Fibroblast of lung (primary cell): ENCODE measurements around the gene MAPKAP1. TPM values are rescaled to one million over a fixed set of nuclear protein-coding genes. Genes with fewer than 3 reads are reported as not detected.
A peak's percentile ranks its signal among the peaks of the same experiment; 100 is the strongest.

Source experiments
- DNase-seq, 2 donors: peaks; one replicate each; pipeline versions ENCODE4 v3.0.0 to v3.0.0-alpha.2; 2010; ENCODE audit warnings: low read depth in 2 of 2
- H2AFZ ChIP-seq: 2 replicates; pipeline ENCODE4 v1.5.1; 2012; ENCODE audit warnings: low read length, control low read depth, inconsistent platforms
- H3K27ac ChIP-seq: 2 replicates; pipeline ENCODE4 v1.5.1; 2011; ENCODE audit warnings: low read length, control low read depth; ENCODE audit not compliant: insufficient read depth
- H3K27me3 ChIP-seq: 2 replicates; pipeline ENCODE4 v1.5.1; 2011; ENCODE audit warnings: mild to moderate bottlenecking, low read length; ENCODE audit not compliant: control insufficient read depth, insufficient read depth
- H3K36me3 ChIP-seq: 2 replicates; pipeline ENCODE4 v1.5.1; 2011; ENCODE audit warnings: low read length; ENCODE audit not compliant: control insufficient read depth, insufficient read depth
- H3K4me1 ChIP-seq: 2 replicates; pipeline ENCODE4 v1.5.1; 2011; ENCODE audit warnings: low read length; ENCODE audit not compliant: control insufficient read depth, insufficient read depth; ENCODE audit errors: extremely low read depth
- H3K4me2 ChIP-seq: 2 replicates; pipeline ENCODE4 v1.5.1; 2011; ENCODE audit warnings: low read length, control low read depth; ENCODE audit not compliant: insufficient read depth; ENCODE audit errors: extremely low read depth
- H3K4me3 ChIP-seq, 4 experiments: fragments of 200-600 bp in 1 of 4; sonication (generic) in 1 of 4; replicated peaks in 1 of 4; 2 replicates each; pipeline ENCODE4 v1.5.1; 2011 to 2016; ENCODE audit warnings: low read length in 4 of 4, low read depth in 3 of 4, mild to moderate bottlenecking in 3 of 4, control low read depth in 2 of 4, inconsistent platforms in 1 of 4, mixed read lengths in 1 of 4; ENCODE audit not compliant: insufficient read depth in 1 of 4; ENCODE audit errors: control extremely low read depth in 1 of 4
- H3K79me2 ChIP-seq: 2 replicates; pipeline ENCODE4 v1.5.1; 2012; ENCODE audit warnings: mild to moderate bottlenecking, low read length, inconsistent platforms; ENCODE audit not compliant: control insufficient read depth, insufficient read depth
- H3K9ac ChIP-seq: 2 replicates; pipeline ENCODE4 v1.5.1; 2011; ENCODE audit warnings: mild to moderate bottlenecking, low read length, control low read depth; ENCODE audit not compliant: insufficient read depth
- H3K9me3 ChIP-seq: 2 replicates; pipeline ENCODE4 v1.5.1; 2012; ENCODE audit warnings: low read depth, low read length; ENCODE audit not compliant: control insufficient read depth, insufficient read depth
- H4K20me1 ChIP-seq: 2 replicates; pipeline ENCODE4 v1.5.1; 2011; ENCODE audit warnings: low read length; ENCODE audit not compliant: control insufficient read depth, insufficient read depth; ENCODE audit errors: extremely low read depth
- EZH2 ChIP-seq: IDR thresholded peaks from 2 replicates; pipeline ENCODE4 v1.5.1; 2012; ENCODE audit warnings: low read length, control low read depth, mild to moderate bottlenecking; ENCODE audit errors: missing control alignments
- polyA plus RNA-seq, 2 donors: library from polyadenylated mRNA; depleted of rRNA in 1 of 2; stranded (reverse) in 1 of 2; unstranded in 1 of 2; fragments of >200 nt; gene quantifications; 2 replicates each; pipeline ENCODE4 v1.2.1, GENCODE V29; 2011 to 2012; ENCODE audit warnings: missing spikeins in 1 of 2
- total RNA-seq: library from RNA; depleted of rRNA; stranded (reverse); fragments of >200 nt; gene quantifications from 2 replicates; pipeline ENCODE4 v1.2.1, GENCODE V29; 2014
- TF ChIP-seq, protein P1 (sequence below), 2 donors: IDR thresholded peaks in 1 of 2; conservative IDR thresholded peaks in 1 of 2; 1 replicate in 1 of 2; 2 replicates in 1 of 2; pipeline ENCODE4 v1.5.1; 2011 to 2012; ENCODE audit warnings: low read length in 2 of 2, control low read depth in 1 of 2, inconsistent platforms in 1 of 2, low read depth in 1 of 2, mild to moderate bottlenecking in 1 of 2

The MAPKAP1 gene
- total and polyA plus RNA-seq, 2 donors (not counting 1 experiment from before 2014, with no cell fraction given) = 63.7 to 127 TPM

GRCh38 chr9:125544988-125545651 lies 161.9 kb downstream of the MAPKAP1 start:
- H3K27me3 ChIP-seq = no peaks in the 10 kb centered on the region
- H3K4me2 ChIP-seq = peak overlapping the region; percentile 71
- H3K4me3 ChIP-seq = no peak overlapping the region
- H3K9me3 ChIP-seq = no peaks in the 10 kb centered on the region
- peak; percentile 94 to 98 for DNase-seq
- no peak for TF ChIP-seq EZH2
- TF ChIP-seq, protein P1, sequence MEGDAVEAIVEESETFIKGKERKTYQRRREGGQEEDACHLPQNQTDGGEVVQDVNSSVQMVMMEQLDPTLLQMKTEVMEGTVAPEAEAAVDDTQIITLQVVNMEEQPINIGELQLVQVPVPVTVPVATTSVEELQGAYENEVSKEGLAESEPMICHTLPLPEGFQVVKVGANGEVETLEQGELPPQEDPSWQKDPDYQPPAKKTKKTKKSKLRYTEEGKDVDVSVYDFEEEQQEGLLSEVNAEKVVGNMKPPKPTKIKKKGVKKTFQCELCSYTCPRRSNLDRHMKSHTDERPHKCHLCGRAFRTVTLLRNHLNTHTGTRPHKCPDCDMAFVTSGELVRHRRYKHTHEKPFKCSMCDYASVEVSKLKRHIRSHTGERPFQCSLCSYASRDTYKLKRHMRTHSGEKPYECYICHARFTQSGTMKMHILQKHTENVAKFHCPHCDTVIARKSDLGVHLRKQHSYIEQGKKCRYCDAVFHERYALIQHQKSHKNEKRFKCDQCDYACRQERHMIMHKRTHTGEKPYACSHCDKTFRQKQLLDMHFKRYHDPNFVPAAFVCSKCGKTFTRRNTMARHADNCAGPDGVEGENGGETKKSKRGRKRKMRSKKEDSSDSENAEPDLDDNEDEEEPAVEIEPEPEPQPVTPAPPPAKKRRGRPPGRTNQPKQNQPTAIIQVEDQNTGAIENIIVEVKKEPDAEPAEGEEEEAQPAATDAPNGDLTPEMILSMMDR (conservative IDR thresholded peaks at IDR 0.05 in 1 of 2, IDR thresholded peaks at IDR 0.05 in 1 of 2; ENCODE audit: low read depth in 1 of 2, low read length in 2 of 2) = no peak
- peaks cover 27% of the 10 kb centered on the region for H3K4me1 ChIP-seq
- no peak overlapping the region for H2AFZ ChIP-seq
- no peak overlapping the region for H3K9ac ChIP-seq
- no peaks in the 10 kb centered on the region for H3K36me3 ChIP-seq
- peak overlapping the region; percentile 18 for H3K27ac ChIP-seq
- no peaks in the 10 kb centered on the region for H3K79me2 ChIP-seq
- peaks cover 2% of the 10 kb centered on the region for H4K20me1 ChIP-seq

- Histone ChIP-seq H3K4me3 (no peak overlapping the region), H3K36me3 (no peaks in the 10 kb centered on the region), H3K4me2 (peak overlapping the region; percentile 48), H2AFZ (no peak overlapping the region), H3K9ac (no peak overlapping the region), H3K79me2 (no peaks in the 10 kb centered on the region), H3K27me3 (no peaks in the 10 kb centered on the region), H4K20me1 (peaks cover 2% of the 10 kb centered on the region), H3K9me3 (no peaks in the 10 kb centered on the region), H3K4me1 (peaks cover 23% of the 10 kb centered on the region), H3K27ac (peak overlapping the region; percentile 18)
- TF ChIP-seq EZH2 = no peak
- TF ChIP-seq, protein P1 (conservative IDR thresholded peaks at IDR 0.05 in 1 of 2, IDR thresholded peaks at IDR 0.05 in 1 of 2; ENCODE audit: low read depth in 1 of 2, low read length in 2 of 2) = no peak
- no peak for DNase-seq
Measured at GRCh38 chr9:125544484-125544883, 162.5 kb downstream of the MAPKAP1 start.

DNA sequence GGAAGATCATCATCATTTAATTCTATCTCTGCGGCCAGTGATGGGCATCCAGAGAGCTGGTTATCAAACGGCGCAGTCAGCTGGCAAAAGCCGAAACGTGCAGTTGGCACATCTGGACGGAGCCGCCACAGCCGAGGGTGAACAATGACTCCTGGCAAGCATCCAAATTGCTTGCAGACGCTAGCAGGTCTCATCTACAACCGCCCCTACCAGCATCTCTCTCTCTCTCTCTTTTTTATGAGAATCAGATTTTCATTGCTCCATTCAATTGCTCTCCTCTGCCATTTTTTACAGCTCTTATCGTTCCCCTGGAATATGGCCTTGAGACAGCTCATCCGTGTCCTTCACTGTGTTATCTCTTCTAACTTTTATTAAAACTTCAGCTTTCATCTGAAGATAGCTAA lies 165.2 kb downstream of the MAPKAP1 start:
- no peak overlapping the region for H3K27ac ChIP-seq
- peak in 1 of 2 donors; percentile 66 for DNase-seq

More for the DNA sequence above, 165.2 kb downstream of the MAPKAP1 start:
- no peaks in the 10 kb centered on the region for H4K20me1 ChIP-seq
- H3K9me3 ChIP-seq = no peaks in the 10 kb centered on the region
- peaks cover 31% of the 10 kb centered on the region for H3K4me1 ChIP-seq
- no peak for TF ChIP-seq EZH2
- TF ChIP-seq, protein P1 (conservative IDR thresholded peaks at IDR 0.05 in 1 of 2, IDR thresholded peaks at IDR 0.05 in 1 of 2; ENCODE audit: low read depth in 1 of 2, low read length in 2 of 2) = no peak
- H3K27me3 ChIP-seq = no peaks in the 10 kb centered on the region
- H3K4me3 ChIP-seq = no peak overlapping the region
- H3K36me3 ChIP-seq = no peaks in the 10 kb centered on the region
- H3K79me2 ChIP-seq = peaks cover 4% of the 10 kb centered on the region
- H3K9ac ChIP-seq = no peak overlapping the region
- H2AFZ ChIP-seq = no peak overlapping the region
- no peak overlapping the region for H3K4me2 ChIP-seq
